ENCODE data around the gene ZBTB20. TPM values are rescaled to one million over a fixed set of nuclear protein-coding genes. Genes with fewer than 3 reads are reported as not detected.
A peak's percentile ranks its signal among the peaks of the same experiment; 100 is the strongest.

The ZBTB20 gene
- polyA plus RNA-seq, 1 of the 3 experiments (the other 2 are of a cell fraction) = 0.43 TPM

GRCh38 chr3:114293838-114294535 lies 853.1 kb downstream of the ZBTB20 start, which contains the start of gene TIGIT:
Gene TIGIT (plus strand): TSS chr3:114294028. CDS start chr3:114294062, 34 bp downstream.
- Histone ChIP-seq H3K4me3 (ENCODE audit: low read depth in 2 of 2, low read length in 1 of 2) (no peak within 1 kb of the TSS), H3K9ac (no peak within 1 kb of the TSS), H3K9me2 (no peaks in the 10 kb centered on the region), H3K4me2 (no peak within 1 kb of the TSS), H4K20me1 (ENCODE audit: insufficient read depth) (no peaks in the 10 kb centered on the region), H3F3A (replicated peaks; ENCODE audit: insufficient read depth) (no peaks in the 10 kb centered on the region), H3K27me3 (ENCODE audit: insufficient read depth) (no peaks in the 10 kb centered on the region), H3K9me3 (no peaks in the 10 kb centered on the region), H2AFZ (ENCODE audit: low read depth) (0 out of 2 replicates have a peak within 1 kb of the TSS, but pooled peaks have one; percentile 22), H3K79me2 (ENCODE audit: insufficient read depth) (no peaks in the 10 kb centered on the region), H3K4me1 (ENCODE audit: control insufficient read depth in 1 of 2, insufficient read depth in 2 of 2, low read depth in 1 of 2, low read length in 1 of 2) (no peaks in the 10 kb centered on the region), H3K27ac (ENCODE audit: low read depth in 2 of 2, low read length in 1 of 2) (no peak within 1 kb of the TSS), H3K36me3 (replicated peaks in 1 of 2; ENCODE audit: control insufficient read depth in 1 of 2, insufficient read depth in 2 of 2, low read length in 1 of 2) (no peaks in the 10 kb centered on the region)
- WGBS (ENCODE audit: low lambda C conversion rate) = 69% methylated on average over 7 of the region's 7 CpGs
- TF ChIP-seq REST (IDR thresholded peaks at IDR 0.05; ENCODE audit: low read depth, low read length) (no peak), JUND (IDR thresholded peaks at IDR 0.05) (no peak), MEF2A (IDR thresholded peaks at IDR 0.05; ENCODE audit: borderline replicate concordance, low read depth) (no peak), SMC3 (IDR thresholded peaks at IDR 0.05; ENCODE audit: low read depth, low read length) (no peak), IRF3 (IDR thresholded peaks at IDR 0.05; ENCODE audit: low read depth, low read length) (no peak), RCOR1 (IDR thresholded peaks at IDR 0.05; ENCODE audit: low read length) (no peak), FOSL2 (IDR thresholded peaks at IDR 0.05; ENCODE audit: borderline replicate concordance, low read depth) (no peak), FOXJ3 (CRISPR knock-in tag; IDR thresholded peaks at IDR 0.05) (no peak), EZH2phosphoT487 (IDR thresholded peaks at IDR 0.05; ENCODE audit: borderline replicate concordance, low read depth) (no peak), USF2 (IDR thresholded peaks at IDR 0.05; ENCODE audit: borderline replicate concordance, low read depth, low read length) (no peak), TCF12 (IDR thresholded peaks at IDR 0.05) (no peak), CTCF (IDR thresholded peaks at IDR 0.05) (no peak), EP300 (IDR thresholded peaks at IDR 0.05; ENCODE audit: borderline replicate concordance in 1 of 2, low read depth in 1 of 2, low read length in 1 of 2) (no peak), SIN3A (IDR thresholded peaks at IDR 0.05; ENCODE audit: borderline replicate concordance, low read depth, low read length) (no peak), RFX5 (IDR thresholded peaks at IDR 0.05; ENCODE audit: low read length) (no peak), POLR2AphosphoS5 (IDR thresholded peaks at IDR 0.05; ENCODE audit: low read depth, low read length) (no peak), PBX3 (IDR thresholded peaks at IDR 0.05) (no peak), MXI1 (IDR thresholded peaks at IDR 0.05; ENCODE audit: low read depth, low read length) (no peak), MAX (IDR thresholded peaks at IDR 0.05; ENCODE audit: low read depth) (no peak)
- DNase-seq = no peak
- POLR2A ChIA-PET = no interaction called here
- CTCF ChIA-PET = interaction anchor here (1.0 to 1.2 kb wide), 2 partner anchors 8 to 41 kb away, joined by 3 to 4 read pairs; no protein-coding TSS in a partner anchor

All from SK-N-SH (cell line).